SK-N-SH (cell line): ENCODE measurements around the gene CENPU. TPM values are rescaled to one million over a fixed set of nuclear protein-coding genes. Genes with fewer than 3 reads are reported as not detected.
"Not testable (repeated sequence)": the region's sequence is repeated elsewhere in the genome, so short reads cannot be mapped to it uniquely, and the experiment has no call there.

Source experiments
- CTCF ChIA-PET: fragments of 300-600, 350-600 bp; formaldehyde crosslinking; extraction: SDS; loops from one replicate; lab custom pipeline; 2021; lab: Yijun Ruan, JAX
- POLR2A ChIA-PET: fragments of 350-600 bp; sonication (Branson Sonifier 250); formaldehyde crosslinking; extraction: SDS; loops from one replicate; lab custom pipeline; 2020; ENCODE audit warnings: antibody characterized with exemption, inconsistent platforms; lab: Yijun Ruan, JAX
- DNase-seq: peaks from one replicate; pipeline ENCODE4 v3.0.0; 2012
- H2AFZ ChIP-seq: fragments of 200-600 bp; sonication (generic); 2 replicates; pipeline ENCODE4 v1.8.1; 2016; ENCODE audit warnings: antibody characterized with exemption, mild to moderate bottlenecking, low read depth
- H3F3A ChIP-seq: fragments of 200-600 bp; sonication (generic); replicated peaks from 2 replicates; pipeline ENCODE3; 2016; ENCODE audit warnings: antibody characterized with exemption, mild to moderate bottlenecking; ENCODE audit not compliant: insufficient read depth
- H3K27ac ChIP-seq, 2 experiments: fragments of 200-500 bp in 1 of 2; fragments of 200-600 bp in 1 of 2; sonication (Bioruptor generic) in 1 of 2; sonication (generic), shearing (Covaris generic) in 1 of 2; 2 replicates each; pipeline versions ENCODE4 v1.5.1 to v1.6.1; 2014 to 2016; ENCODE audit warnings: low read depth in 2 of 2, inconsistent platforms in 1 of 2, low read length in 1 of 2, mild to moderate bottlenecking in 1 of 2, mixed read lengths in 1 of 2
- H3K27me3 ChIP-seq: fragments of 200-600 bp; sonication (generic), shearing (Covaris generic); 2 replicates; pipeline ENCODE4 v1.6.1; 2016; ENCODE audit warnings: mixed run types; ENCODE audit not compliant: insufficient read depth
- H3K36me3 ChIP-seq, 2 experiments: fragments of 200-500 bp in 1 of 2; fragments of 200-600 bp in 1 of 2; sonication (Bioruptor generic) in 1 of 2; sonication (generic) in 1 of 2; replicated peaks in 1 of 2; 2 replicates each; pipeline versions ENCODE3 to v1.5.1; 2014 to 2016; ENCODE audit warnings: low read length in 1 of 2, mild to moderate bottlenecking in 1 of 2; ENCODE audit not compliant: insufficient read depth in 2 of 2, control insufficient read depth in 1 of 2
- H3K4me1 ChIP-seq, 2 experiments: fragments of 200-500 bp in 1 of 2; fragments of 200-600 bp in 1 of 2; sonication (Bioruptor generic) in 1 of 2; sonication (generic), shearing (Covaris generic) in 1 of 2; 2 replicates each; pipeline versions ENCODE4 v1.5.1 to v1.6.1; 2014 to 2016; ENCODE audit warnings: low read depth in 1 of 2, low read length in 1 of 2, mixed run types in 1 of 2; ENCODE audit not compliant: insufficient read depth in 2 of 2, control insufficient read depth in 1 of 2
- H3K4me2 ChIP-seq: fragments of 200-600 bp; sonication (generic), shearing (Covaris generic); 2 replicates; pipeline ENCODE4 v1.6.1; 2017; ENCODE audit warnings: mixed run types
- H3K4me3 ChIP-seq, 2 experiments: fragments of 200-500 bp in 1 of 2; fragments of 200-600 bp in 1 of 2; sonication (Bioruptor generic) in 1 of 2; sonication (generic), shearing (Covaris generic) in 1 of 2; 2 replicates each; pipeline versions ENCODE4 v1.5.1 to v1.8.1; 2014 to 2016; ENCODE audit warnings: low read depth in 2 of 2, inconsistent platforms in 1 of 2, low read length in 1 of 2, mild to moderate bottlenecking in 1 of 2, mixed read lengths in 1 of 2, moderate library complexity in 1 of 2
- H3K79me2 ChIP-seq: fragments of 200-600 bp; sonication (generic); 2 replicates; pipeline ENCODE4 v1.8.1; 2017; ENCODE audit warnings: mild to moderate bottlenecking; ENCODE audit not compliant: insufficient read depth
- H3K9ac ChIP-seq: fragments of 200-600 bp; sonication (generic); 2 replicates; pipeline ENCODE4 v1.6.1; 2017; ENCODE audit warnings: mixed run types
- H3K9me2 ChIP-seq: fragments of 200-600 bp; sonication (generic); 2 replicates; pipeline ENCODE4 v1.6.1; 2017; ENCODE audit warnings: mixed run types
- H3K9me3 ChIP-seq: fragments of 200-600 bp; sonication (generic); 2 replicates; pipeline ENCODE4 v1.6.1; 2017; ENCODE audit warnings: mixed run types, mild to moderate bottlenecking, moderate library complexity
- H4K20me1 ChIP-seq: fragments of 200-600 bp; sonication (generic); 2 replicates; pipeline ENCODE4 v1.6.1; 2017; ENCODE audit warnings: mild to moderate bottlenecking, mixed run types; ENCODE audit not compliant: insufficient read depth
- CHD2 ChIP-seq: fragments of 150-350 bp; IDR thresholded peaks from 2 replicates; pipeline ENCODE4 v1.6.1; 2018; ENCODE audit warnings: low read length; ENCODE audit not compliant: partially characterized antibody
- GABPA ChIP-seq: IDR thresholded peaks from 2 replicates; pipeline ENCODE4 v1.4.0; 2012; ENCODE audit warnings: low read depth, mild to moderate bottlenecking
- MEF2A ChIP-seq: IDR thresholded peaks from 2 replicates; pipeline ENCODE4 v1.4.0; 2012; ENCODE audit warnings: low read depth, borderline replicate concordance
- MXI1 ChIP-seq: IDR thresholded peaks from 2 replicates; pipeline ENCODE4 v1.6.1; 2012; ENCODE audit warnings: mild to moderate bottlenecking, low read depth, low read length, improper control_type of control experiment
- NFIC ChIP-seq: IDR thresholded peaks from 2 replicates; pipeline ENCODE4 v1.4.0; 2012; ENCODE audit warnings: borderline replicate concordance
- TEAD4 ChIP-seq: IDR thresholded peaks from 2 replicates; pipeline ENCODE4 v1.4.0; 2012; ENCODE audit warnings: mild to moderate bottlenecking, borderline replicate concordance; ENCODE audit not compliant: insufficient read depth
- YY1 ChIP-seq: IDR thresholded peaks from 2 replicates; pipeline ENCODE4 v1.4.0; 2012; ENCODE audit warnings: low read depth, mild to moderate bottlenecking
- WGBS: methylation state at CpG from one replicate; pipeline ENCODE4 v1.1.6; 2017; ENCODE audit warnings: low lambda C conversion rate; 5-methylcytosine and 5-hydroxymethylcytosine counted together
- polyA plus RNA-seq, 3 experiments: library from polyadenylated mRNA; depleted of rRNA; stranded (reverse); fragments of >200 nt; gene quantifications; 2 replicates each; pipeline ENCODE4 v1.2.3, GENCODE V29; 2012
- TF ChIP-seq, protein P1 (sequence below): IDR thresholded peaks from 2 replicates; pipeline ENCODE4; 2012
- TF ChIP-seq, protein P2 (sequence below): fragments of 150-350 bp; IDR thresholded peaks from 2 replicates; pipeline ENCODE4 v1.6.1; 2017; ENCODE audit warnings: antibody characterized with exemption, low read length, low read depth, borderline replicate concordance
- TF ChIP-seq, protein P3 (sequence below): IDR thresholded peaks from 2 replicates; pipeline ENCODE4 v1.4.0; 2012; ENCODE audit warnings: low read depth
- TF ChIP-seq, protein P4 (sequence below): IDR thresholded peaks from 2 replicates; pipeline ENCODE4 v1.4.0; 2012; ENCODE audit warnings: low read depth, borderline replicate concordance

Gene CENPU
- polyA plus RNA-seq, 1 of the 3 experiments (the other 2 are of a cell fraction), result 8.7 TPM

DNA sequence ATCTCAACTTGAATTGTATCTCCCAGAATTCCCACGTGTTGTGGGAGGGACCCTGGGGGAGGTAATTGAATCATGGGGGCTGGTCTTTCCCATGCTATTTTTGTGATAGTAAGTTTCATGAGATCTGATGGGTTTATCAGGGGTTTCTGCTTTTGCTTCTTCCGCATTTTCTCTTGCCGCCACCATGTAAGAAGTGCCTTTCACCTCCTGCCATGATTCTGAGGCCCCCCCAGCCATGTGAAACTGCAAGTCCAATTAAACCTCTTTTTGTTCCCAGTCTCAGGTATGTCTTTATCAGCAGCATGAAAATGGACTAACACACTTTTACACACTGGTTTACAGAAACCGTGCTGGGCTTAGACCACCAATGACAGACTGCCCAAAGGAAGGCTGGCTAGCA lies 45.3 kb upstream of the CENPU start:
- H2AFZ ChIP-seq, H3K27ac ChIP-seq, H3K36me3 ChIP-seq, H3K27me3 ChIP-seq, H3K9me3 ChIP-seq, H3K9me2 ChIP-seq, POLR2A ChIA-PET, H3K4me2 ChIP-seq, H3K79me2 ChIP-seq, H4K20me1 ChIP-seq, CTCF ChIA-PET, H3F3A ChIP-seq, DNase-seq, H3K4me3 ChIP-seq, H3K9ac ChIP-seq: not testable (repeated sequence)
- H3K4me1 ChIP-seq, result peaks cover 0 to 21% of the 10 kb centered on the region in 2 experiments; a peak in 2 of 4 replicates
- WGBS, result 96% methylated on average over 4 of the region's 4 CpGs

DNA sequence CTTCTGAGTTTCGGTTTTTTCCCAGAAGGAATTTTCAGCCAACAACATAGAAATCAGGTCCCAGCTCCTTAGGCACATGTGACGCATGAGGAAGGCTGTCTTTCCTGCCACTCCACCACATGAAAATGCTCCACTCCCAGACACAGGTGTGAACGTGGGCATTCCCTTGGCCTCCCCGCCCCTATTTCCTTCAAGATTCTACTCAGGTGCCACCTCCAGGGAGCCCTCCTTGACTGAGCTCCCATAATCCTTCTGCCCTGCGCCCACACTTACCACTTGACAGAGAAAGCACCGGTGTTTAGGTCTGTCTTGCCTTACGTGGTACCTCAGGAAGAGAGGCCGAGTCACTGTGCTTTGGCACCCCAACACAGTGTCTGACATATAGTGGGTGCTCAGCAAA lies 44.4 kb upstream of the CENPU start:
- Histone ChIP-seq H3K4me2 (no peak overlapping the region), H3K4me3 (no peak overlapping the region), H3F3A (no peaks in the 10 kb centered on the region), H3K27ac (no peak overlapping the region), H3K9me2 (no peaks in the 10 kb centered on the region), H3K9ac (no peak overlapping the region), H3K79me2 (no peaks in the 10 kb centered on the region), H3K9me3 (no peaks in the 10 kb centered on the region), H3K36me3 (peaks cover under 1 to 9% of the 10 kb centered on the region in 2 experiments), H2AFZ (no peak overlapping the region), H3K4me1 (peaks cover 0 to 16% of the 10 kb centered on the region in 2 experiments; a peak in 1 of 4 replicates), H3K27me3 (no peaks in the 10 kb centered on the region), H4K20me1 (no peaks in the 10 kb centered on the region)
- ChIA-PET CTCF (interaction anchor here (0.8 kb wide), 1 partner anchor 33 kb away, joined by 3 read pairs; no protein-coding TSS in a partner anchor), POLR2A (no interaction called here)
- TF ChIP-seq MXI1, result no peak
- TF ChIP-seq GABPA, result no peak
- TF ChIP-seq, protein P1, sequence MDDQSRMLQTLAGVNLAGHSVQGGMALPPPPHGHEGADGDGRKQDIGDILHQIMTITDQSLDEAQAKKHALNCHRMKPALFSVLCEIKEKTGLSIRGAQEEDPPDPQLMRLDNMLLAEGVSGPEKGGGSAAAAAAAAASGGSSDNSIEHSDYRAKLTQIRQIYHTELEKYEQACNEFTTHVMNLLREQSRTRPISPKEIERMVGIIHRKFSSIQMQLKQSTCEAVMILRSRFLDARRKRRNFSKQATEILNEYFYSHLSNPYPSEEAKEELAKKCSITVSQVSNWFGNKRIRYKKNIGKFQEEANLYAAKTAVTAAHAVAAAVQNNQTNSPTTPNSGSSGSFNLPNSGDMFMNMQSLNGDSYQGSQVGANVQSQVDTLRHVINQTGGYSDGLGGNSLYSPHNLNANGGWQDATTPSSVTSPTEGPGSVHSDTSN, result no peak
- TF ChIP-seq, protein P2, sequence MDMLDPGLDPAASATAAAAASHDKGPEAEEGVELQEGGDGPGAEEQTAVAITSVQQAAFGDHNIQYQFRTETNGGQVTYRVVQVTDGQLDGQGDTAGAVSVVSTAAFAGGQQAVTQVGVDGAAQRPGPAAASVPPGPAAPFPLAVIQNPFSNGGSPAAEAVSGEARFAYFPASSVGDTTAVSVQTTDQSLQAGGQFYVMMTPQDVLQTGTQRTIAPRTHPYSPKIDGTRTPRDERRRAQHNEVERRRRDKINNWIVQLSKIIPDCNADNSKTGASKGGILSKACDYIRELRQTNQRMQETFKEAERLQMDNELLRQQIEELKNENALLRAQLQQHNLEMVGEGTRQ, result no peak
- no peak for TF ChIP-seq YY1
- TF ChIP-seq, protein P3, sequence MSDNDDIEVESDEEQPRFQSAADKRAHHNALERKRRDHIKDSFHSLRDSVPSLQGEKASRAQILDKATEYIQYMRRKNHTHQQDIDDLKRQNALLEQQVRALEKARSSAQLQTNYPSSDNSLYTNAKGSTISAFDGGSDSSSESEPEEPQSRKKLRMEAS, result no peak
- TF ChIP-seq MEF2A, result no peak
- TF ChIP-seq TEAD4, result no peak
- TF ChIP-seq, protein P4, sequence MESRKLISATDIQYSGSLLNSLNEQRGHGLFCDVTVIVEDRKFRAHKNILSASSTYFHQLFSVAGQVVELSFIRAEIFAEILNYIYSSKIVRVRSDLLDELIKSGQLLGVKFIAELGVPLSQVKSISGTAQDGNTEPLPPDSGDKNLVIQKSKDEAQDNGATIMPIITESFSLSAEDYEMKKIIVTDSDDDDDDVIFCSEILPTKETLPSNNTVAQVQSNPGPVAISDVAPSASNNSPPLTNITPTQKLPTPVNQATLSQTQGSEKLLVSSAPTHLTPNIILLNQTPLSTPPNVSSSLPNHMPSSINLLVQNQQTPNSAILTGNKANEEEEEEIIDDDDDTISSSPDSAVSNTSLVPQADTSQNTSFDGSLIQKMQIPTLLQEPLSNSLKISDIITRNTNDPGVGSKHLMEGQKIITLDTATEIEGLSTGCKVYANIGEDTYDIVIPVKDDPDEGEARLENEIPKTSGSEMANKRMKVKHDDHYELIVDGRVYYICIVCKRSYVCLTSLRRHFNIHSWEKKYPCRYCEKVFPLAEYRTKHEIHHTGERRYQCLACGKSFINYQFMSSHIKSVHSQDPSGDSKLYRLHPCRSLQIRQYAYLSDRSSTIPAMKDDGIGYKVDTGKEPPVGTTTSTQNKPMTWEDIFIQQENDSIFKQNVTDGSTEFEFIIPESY, result no peak
- TF ChIP-seq NFIC, result no peak
- no peak for TF ChIP-seq CHD2
- DNase-seq, result no peak
- 81% methylated on average over 7 of the region's 8 CpGs for WGBS
